ENCODE data around the gene PFKFB4. TPM values are rescaled to one million over a fixed set of nuclear protein-coding genes. Genes with fewer than 3 reads are reported as not detected.

PFKFB4 gene
- total RNA-seq, 1 experiment from 2014 or later = 20.3 TPM

- peaks cover 4 to 33% of the 10 kb centered on the region in 2 experiments; a peak in 3 of 4 replicates for H3K4me1 ChIP-seq (ENCODE audit: control insufficient read depth in 1 of 2, insufficient read depth in 2 of 2, low read length in 2 of 2)
- H3K9me3 ChIP-seq (ENCODE audit: control insufficient read depth in 1 of 2, insufficient read depth in 1 of 2, low read depth in 1 of 2, low read length in 2 of 2) = no peaks in the 10 kb centered on the region
- H2AFZ ChIP-seq (ENCODE audit: low read depth, low read length, poor library complexity, severe bottlenecking) = no peak overlapping the region
- H3K27me3 ChIP-seq (ENCODE audit: insufficient read depth, low read length) = no peaks in the 10 kb centered on the region
- no peaks in the 10 kb centered on the region for H3K9me2 ChIP-seq (ENCODE audit: insufficient read depth)
- peaks cover 8 to 12% of the 10 kb centered on the region in 2 experiments; a peak in 3 of 4 replicates for H3K36me3 ChIP-seq (ENCODE audit: control insufficient read depth in 1 of 2, insufficient read depth in 2 of 2, low read length in 2 of 2)
- peaks cover 22% of the 10 kb centered on the region; the same call in 1 of the 2 replicates for H3K79me2 ChIP-seq (ENCODE audit: insufficient read depth, low read length)
- CTCF ChIA-PET = interaction anchor here (1.4 to 3.4 kb wide), 2 partner anchors 116 kb away, joined by 4 to 16 read pairs; no protein-coding TSS in a partner anchor
- POLR2A ChIA-PET = interaction anchor here (0.7 kb wide), 1 partner anchor 45 kb away, joined by 3 read pairs; no protein-coding TSS in a partner anchor
- DNase-seq (ENCODE audit: low read depth, low spot score) (no peak), ATAC-seq (no peak)
- BruUV-seq (replicated peaks) = no TSS peak
- no peak for TF ChIP-seq RAD21 (IDR thresholded peaks at IDR 0.05; ENCODE audit: low read depth)
- no peak for TF ChIP-seq CTCF (IDR thresholded peaks at IDR 0.05 in 2 of 3, conservative IDR thresholded peaks at IDR 0.05 in 1 of 3; ENCODE audit: borderline replicate concordance in 1 of 3, insufficient read depth in 1 of 3, low read depth in 2 of 3, low read length in 2 of 3)
- TF ChIP-seq EZH2 (IDR thresholded peaks at IDR 0.05) = no peak
- no peak for TF ChIP-seq EZH2phosphoT487 (IDR thresholded peaks at IDR 0.05; ENCODE audit: borderline replicate concordance)
- TF ChIP-seq JUND (IDR thresholded peaks at IDR 0.05) = no peak
- TF ChIP-seq TCF7L2 (IDR thresholded peaks at IDR 0.05; ENCODE audit: borderline replicate concordance, extremely low read depth, insufficient read depth, insufficient read length) = no peak
- no peak for TF ChIP-seq ELF1 (IDR thresholded peaks at IDR 0.05; ENCODE audit: borderline replicate concordance, low read depth)
- TF ChIP-seq EGR1 (IDR thresholded peaks at IDR 0.05; ENCODE audit: low read depth) = no peak
- TF ChIP-seq POLR2A (IDR thresholded peaks at IDR 0.05; ENCODE audit: borderline replicate concordance, extremely low read depth, insufficient read depth, insufficient read length) = no peak
- no peak for TF ChIP-seq SRF (IDR thresholded peaks at IDR 0.05; ENCODE audit: low read depth)
- no peak for TF ChIP-seq POLR2AphosphoS5 (IDR thresholded peaks at IDR 0.05; ENCODE audit: low read depth, low read length)
- no peak for TF ChIP-seq ATF3 (IDR thresholded peaks at IDR 0.05)
- TF ChIP-seq ZFX (IDR thresholded peaks at IDR 0.05) = no peak
- no peak for TF ChIP-seq REST (IDR thresholded peaks at IDR 0.05; ENCODE audit: low read depth)
- RAD21 ChIA-PET (ENCODE audit: low non-redundant PET in 1 of 2, low total read pairs in 2 of 2, uncharacterized antibody in 2 of 2, unreplicated experiment in 2 of 2) = interaction anchor here in 1 of 2 experiments (0.6 kb wide), 1 partner anchor 151 kb away, joined by 4 read pairs; no protein-coding TSS in a partner anchor
- no peak overlapping the region for H3K4me2 ChIP-seq (ENCODE audit: low read length)
- intact Hi-C loops (cut with micrococcal nuclease) = loop anchor here (10.0 kb wide), 1 partner anchor 112 kb away; the partner anchor contains the start of gene CELSR3
- H3K9ac ChIP-seq (ENCODE audit: low read length) = no peak overlapping the region
- H3K27ac ChIP-seq (ENCODE audit: low read depth, low read length) = no peak overlapping the region
- no peaks in the 10 kb centered on the region for H4K20me1 ChIP-seq (ENCODE audit: insufficient read depth)
- H3K4me3 ChIP-seq (replicated peaks in 1 of 2; ENCODE audit: low read depth in 1 of 2, low read length in 2 of 2) = no peak overlapping the region
Observed at GRCh38 chr3:48552111-48552951, 4.3 kb downstream of the PFKFB4 start.
